Mucosa of descending colon (tissue), 3 donors: ENCODE results near the gene RARG. TPM values are rescaled to one million over a fixed set of nuclear protein-coding genes. Genes with fewer than 3 reads are reported as not detected.

ENCODE experiments used
- ATAC-seq: fragments of 200-7000 bp; cut with Tn5 transposase; one replicate; pipeline ENCODE4 v1.9.1; 2020; ENCODE audit warnings: mild to moderate bottlenecking, moderate library complexity
- DNase-seq, 3 donors: peaks; one replicate each; pipeline ENCODE4 v3.0.0-alpha.2; 2020
- H3K36me3 ChIP-seq: fragments of 200-600 bp; one replicate; pipeline ENCODE4 v1.8.0; 2021; ENCODE audit warnings: low read depth, mild to moderate bottlenecking
- H3K4me1 ChIP-seq: fragments of 200-600 bp; one replicate; pipeline ENCODE4 v1.8.0; 2021; ENCODE audit warnings: low read depth, mild to moderate bottlenecking
- H3K4me3 ChIP-seq: fragments of 200-600 bp; one replicate; pipeline ENCODE4 v1.8.0; 2021; ENCODE audit warnings: mild to moderate bottlenecking
- H3K9me3 ChIP-seq: fragments of 200-600 bp; one replicate; pipeline ENCODE4 v1.8.0; 2021; ENCODE audit warnings: mild to moderate bottlenecking
- intact Hi-C, 2 donors: fragments of 100-400 bp; cut with DNase I in 1 of 2; cut with micrococcal nuclease in 1 of 2; formaldehyde crosslinking; loops; one replicate each; pipeline versions ENCODE4 v1.11.0 to v1.11.1; 2022; cut with DNase I, micrococcal nuclease
- total RNA-seq, 3 donors: library from RNA; stranded (reverse); fragmentation: NEBNext Ultra II Directional in 2 of 3; extraction: Animal tissue kit (Norgen Biotek cat#: 25700) in 2 of 3; gene quantifications; one replicate each; pipeline versions ENCODE4 v1.2.1 to v1.2.4, GENCODE V29; 2021 to 2023
- TF ChIP-seq, protein P1 (sequence below): fragments of 200-600 bp; IDR thresholded peaks from one replicate; pipeline ENCODE4 v1.8.0; 2022; ENCODE audit warnings: antibody characterized with exemption, mild to moderate bottlenecking
- donor health status: DM: no; HTN: no; CAD: no; lungs with moderate emphysema.
- donor health status: DM: no; HTN: no; CAD: no.
- donor health status: DM: no; HTN: yes; CAD: no.

The RARG gene
- total RNA-seq, 3 donors from 2014 or later = 10.7 to 35.3 (median 16.9) TPM

DNA sequence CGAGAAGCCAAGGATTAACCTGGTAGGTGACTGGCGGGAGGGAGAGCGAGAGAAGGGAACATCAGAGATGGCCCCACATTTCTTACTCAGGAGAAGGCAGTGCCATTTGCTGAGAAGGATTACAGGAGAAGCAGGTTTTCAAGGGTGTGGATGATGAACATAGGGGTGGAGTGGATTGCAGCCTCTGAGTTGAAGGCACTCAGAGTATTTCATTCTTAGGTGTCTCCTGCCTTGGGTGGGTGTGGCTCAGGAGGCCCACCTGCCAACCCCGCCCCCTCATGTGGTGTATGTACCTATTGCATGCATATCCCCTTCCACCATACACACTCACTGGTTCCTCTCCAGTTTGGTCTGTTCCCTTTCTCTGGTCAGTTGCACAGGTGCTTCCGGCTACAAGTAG, 42.4 kb upstream of the RARG start:
- Histone ChIP-seq H3K4me1 (no peaks in the 10 kb centered on the region), H3K36me3 (no peaks in the 10 kb centered on the region), H3K4me3 (no peak overlapping the region), H3K9me3 (no peaks in the 10 kb centered on the region)
- DNase-seq (no peak), ATAC-seq (no peak)
- intact Hi-C loops = no loop called here
- TF ChIP-seq, protein P1, sequence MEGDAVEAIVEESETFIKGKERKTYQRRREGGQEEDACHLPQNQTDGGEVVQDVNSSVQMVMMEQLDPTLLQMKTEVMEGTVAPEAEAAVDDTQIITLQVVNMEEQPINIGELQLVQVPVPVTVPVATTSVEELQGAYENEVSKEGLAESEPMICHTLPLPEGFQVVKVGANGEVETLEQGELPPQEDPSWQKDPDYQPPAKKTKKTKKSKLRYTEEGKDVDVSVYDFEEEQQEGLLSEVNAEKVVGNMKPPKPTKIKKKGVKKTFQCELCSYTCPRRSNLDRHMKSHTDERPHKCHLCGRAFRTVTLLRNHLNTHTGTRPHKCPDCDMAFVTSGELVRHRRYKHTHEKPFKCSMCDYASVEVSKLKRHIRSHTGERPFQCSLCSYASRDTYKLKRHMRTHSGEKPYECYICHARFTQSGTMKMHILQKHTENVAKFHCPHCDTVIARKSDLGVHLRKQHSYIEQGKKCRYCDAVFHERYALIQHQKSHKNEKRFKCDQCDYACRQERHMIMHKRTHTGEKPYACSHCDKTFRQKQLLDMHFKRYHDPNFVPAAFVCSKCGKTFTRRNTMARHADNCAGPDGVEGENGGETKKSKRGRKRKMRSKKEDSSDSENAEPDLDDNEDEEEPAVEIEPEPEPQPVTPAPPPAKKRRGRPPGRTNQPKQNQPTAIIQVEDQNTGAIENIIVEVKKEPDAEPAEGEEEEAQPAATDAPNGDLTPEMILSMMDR = no peak

DNA sequence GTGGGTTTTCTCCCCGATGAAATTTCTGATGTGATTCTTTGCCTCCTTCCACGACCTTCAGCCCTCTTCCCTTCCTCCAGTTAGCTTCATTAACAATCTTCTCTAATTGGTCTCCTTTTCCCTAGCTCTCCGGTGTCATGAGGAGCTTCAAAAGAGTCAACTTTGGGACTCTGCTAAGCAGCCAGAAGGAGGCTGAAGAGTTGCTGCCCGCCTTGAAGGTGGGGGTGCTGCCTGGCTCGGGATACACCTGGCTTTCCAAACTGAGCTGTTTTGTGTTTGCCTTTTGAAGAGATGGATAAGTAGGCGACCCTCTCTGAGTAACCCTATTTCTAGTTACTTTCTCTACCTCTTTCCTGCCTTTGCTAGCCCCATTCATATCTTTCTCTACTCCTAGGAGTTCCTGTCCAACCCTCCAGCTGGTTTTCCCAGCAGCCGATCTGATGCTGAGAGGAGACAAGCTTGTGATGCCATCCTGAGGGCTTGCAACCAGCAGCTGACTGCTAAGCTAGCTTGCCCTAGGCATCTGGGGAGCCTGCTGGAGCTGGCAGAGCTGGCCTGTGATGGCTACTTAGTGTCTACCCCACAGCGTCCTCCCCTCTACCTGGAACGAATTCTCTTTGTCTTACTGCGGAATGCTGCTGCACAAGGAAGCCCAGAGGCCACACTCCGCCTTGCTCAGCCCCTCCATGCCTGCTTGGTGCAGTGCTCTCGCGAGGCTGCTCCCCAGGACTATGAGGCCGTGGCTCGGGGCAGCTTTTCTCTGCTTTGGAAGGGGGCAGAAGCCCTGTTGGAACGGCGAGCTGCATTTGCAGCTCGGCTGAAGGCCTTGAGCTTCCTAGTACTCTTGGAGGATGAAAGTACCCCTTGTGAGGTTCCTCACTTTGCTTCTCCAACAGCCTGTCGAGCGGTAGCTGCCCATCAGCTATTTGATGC, 36.9 kb upstream of the RARG start:
- TF ChIP-seq, protein P1 = no peak
- Histone ChIP-seq H3K9me3 (no peaks in the 10 kb centered on the region), H3K4me3 (peak overlapping the region; percentile 24), H3K36me3 (no peaks in the 10 kb centered on the region), H3K4me1 (peaks cover 6% of the 10 kb centered on the region)
- DNase-seq (no peak), ATAC-seq (peak; percentile 7)
- intact Hi-C loops = no loop called here

DNA sequence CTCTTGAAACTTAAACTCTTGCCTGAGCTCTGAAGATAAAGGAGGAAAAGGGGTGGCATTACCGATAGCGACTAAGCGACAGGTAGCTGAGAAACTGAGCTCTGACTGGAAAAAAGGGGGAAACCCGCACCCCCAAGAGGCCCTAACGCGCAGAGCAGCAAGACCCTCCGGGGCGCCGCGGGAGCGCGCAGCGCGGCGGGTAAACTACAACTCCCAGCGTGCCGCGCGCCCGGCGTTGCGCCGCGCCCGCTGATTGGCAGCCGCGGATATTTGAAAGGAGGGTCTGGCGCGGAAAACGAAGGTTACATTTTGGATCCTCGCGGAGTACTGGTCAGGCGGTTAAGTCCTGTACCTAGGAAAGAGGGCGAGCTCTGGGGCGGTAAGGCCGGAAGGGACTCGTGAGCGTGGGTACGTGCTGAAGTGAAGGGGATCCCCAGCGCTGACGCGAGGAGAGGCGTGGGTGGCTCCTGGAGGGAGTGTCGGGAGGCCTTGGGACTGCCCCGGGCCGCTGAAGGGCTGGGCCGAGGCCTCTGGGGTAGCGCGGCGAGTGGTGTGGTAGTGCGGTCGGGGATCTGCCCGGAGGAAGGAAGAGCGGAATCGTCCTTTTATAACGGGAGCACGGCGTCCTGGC, 36.1 kb upstream of the RARG start, which contains the start of gene ESPL1:
ESPL1 (plus strand) TSS at position 301 of the 631 bp plus-strand sequence. CDS start 468 bp downstream, outside the sequence.
- ATAC-seq = peak; percentile 93
- DNase-seq = peak; percentile 77 to 82 (median 81)
- Histone ChIP-seq H3K9me3 (no peaks in the 10 kb centered on the region), H3K4me1 (peaks cover 6% of the 10 kb centered on the region), H3K4me3 (peak within 1 kb of the TSS; percentile 24), H3K36me3 (no peaks in the 10 kb centered on the region)
- TF ChIP-seq, protein P1 = peak; percentile 23
- intact Hi-C loops = no loop called here

DNA sequence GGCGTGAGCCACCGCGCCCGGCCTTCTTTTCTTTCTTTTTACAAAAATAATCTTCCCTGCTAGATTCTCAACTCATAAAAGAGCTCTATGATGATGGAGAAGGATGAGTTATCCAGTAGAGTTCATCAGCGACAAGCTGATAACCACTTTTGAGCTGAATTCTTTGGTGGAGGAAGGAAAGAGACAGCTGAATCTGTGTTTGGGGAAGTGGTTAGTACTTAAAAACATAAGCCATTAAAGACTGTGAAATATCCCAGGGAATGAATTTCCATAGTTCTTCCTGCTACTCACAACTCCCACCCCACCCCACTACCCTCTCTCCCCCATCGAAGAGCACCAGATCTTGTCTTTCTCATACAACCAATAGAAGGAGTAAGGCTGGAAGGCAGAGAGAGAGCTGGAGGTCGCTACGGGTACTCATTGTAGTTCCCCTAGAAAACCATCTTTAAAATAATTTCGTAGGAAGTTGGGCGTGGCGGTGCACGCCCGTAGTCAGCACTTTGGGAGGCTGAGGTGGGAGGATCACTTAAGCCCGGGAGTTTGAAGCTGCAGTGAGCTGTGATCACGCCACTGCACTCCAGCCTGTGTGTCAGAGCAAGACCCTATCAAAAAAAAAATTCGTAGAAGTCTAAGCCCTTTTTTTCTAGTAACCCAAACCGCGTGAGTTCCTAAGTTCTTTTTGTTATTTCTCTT, 35.4 kb upstream of the RARG start:
- ATAC-seq (peak; percentile 45), DNase-seq (no peak)
- Histone ChIP-seq H3K4me3 (peak overlapping the region; percentile 24), H3K9me3 (no peaks in the 10 kb centered on the region), H3K4me1 (peaks cover 6% of the 10 kb centered on the region), H3K36me3 (no peaks in the 10 kb centered on the region)
- TF ChIP-seq, protein P1 = no peak
- intact Hi-C loops = no loop called here

DNA sequence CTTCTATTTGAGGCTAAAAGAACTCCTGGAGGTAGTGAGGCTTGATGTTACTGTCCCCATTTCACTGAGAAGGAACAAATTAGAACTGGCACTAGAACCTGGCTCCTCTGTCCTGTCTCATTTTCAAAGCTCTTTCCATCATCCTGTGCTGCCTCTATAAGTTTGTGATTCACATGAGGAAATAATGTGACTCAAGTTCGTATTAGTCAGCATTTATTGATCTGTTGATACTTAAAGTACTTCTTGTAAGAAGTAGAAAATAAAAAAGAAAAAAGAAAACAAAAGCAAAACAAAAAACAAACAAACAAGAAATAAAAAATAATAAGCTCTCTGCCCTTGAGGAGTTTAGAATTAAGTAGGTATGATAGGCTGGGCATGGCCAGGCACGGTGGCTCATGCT, 33.8 kb upstream of the RARG start:
- Histone ChIP-seq H3K4me1 (peaks cover 6% of the 10 kb centered on the region), H3K4me3 (no peak overlapping the region), H3K36me3 (no peaks in the 10 kb centered on the region), H3K9me3 (no peaks in the 10 kb centered on the region)
- no peak for DNase-seq
- intact Hi-C loops = no loop called here
- ATAC-seq = no peak
- TF ChIP-seq, protein P1 = no peak
